Measurements from ENCODE around the gene RPA1.

RPA1 gene

DNA sequence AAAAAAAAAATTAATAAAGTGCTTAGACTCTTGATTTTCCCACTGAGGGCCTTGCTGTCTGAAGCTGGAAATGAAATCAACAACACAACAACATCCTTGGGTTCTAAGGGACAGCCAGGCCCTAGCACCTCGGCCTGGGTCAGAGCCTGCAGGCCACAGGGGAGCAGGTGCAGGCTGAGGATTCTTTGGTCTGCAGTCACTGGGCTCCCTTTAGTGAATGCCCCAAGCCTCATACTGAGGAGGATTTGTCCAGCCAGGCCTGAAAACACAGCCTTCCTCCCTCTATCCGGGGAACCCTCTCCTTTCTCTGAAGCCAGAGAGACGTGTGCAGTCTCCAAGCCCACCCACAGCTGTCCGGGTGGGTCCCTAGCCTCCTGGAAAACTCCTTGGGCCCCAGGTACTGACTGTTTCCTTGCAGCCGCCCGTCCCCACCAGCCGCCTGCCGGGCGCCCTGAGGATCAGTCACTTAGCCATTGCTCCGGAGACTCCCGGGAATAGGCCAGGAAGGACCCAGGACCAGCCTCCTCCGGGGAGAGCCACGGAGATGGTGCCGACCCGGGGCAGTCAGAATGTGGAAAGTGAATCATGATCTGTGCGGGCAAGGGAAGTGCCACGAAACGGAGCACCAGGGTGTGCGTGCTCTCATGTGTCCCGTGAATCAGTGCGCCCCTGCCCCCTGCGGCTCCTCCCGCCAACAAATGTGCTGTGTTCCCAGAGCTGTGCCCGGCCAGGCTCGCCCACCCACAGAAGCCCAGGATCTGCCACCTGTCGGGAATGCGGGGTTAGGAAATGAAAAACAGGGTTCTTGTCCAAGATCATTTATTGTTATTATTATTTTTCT, 104.3 kb downstream of the RPA1 start:
- H3K27ac Mint-ChIP-seq: no peak overlapping the region
- H3K27me3 Mint-ChIP-seq: no peaks in the 10 kb centered on the region
- no peaks in the 10 kb centered on the region for H3K36me3 Mint-ChIP-seq
- H3K4me3 Mint-ChIP-seq: no peak overlapping the region
- H3K4me1 Mint-ChIP-seq: no peaks in the 10 kb centered on the region
- no peaks in the 10 kb centered on the region for H3K9me3 Mint-ChIP-seq

- Mint-ChIP-seq H3K4me1 (no peaks in the 10 kb centered on the region), H3K9me3 (no peaks in the 10 kb centered on the region), H3K27ac (no peak overlapping the region), H3K4me3 (no peak overlapping the region), H3K36me3 (no peaks in the 10 kb centered on the region), H3K27me3 (no peaks in the 10 kb centered on the region)
Measured at GRCh38 chr17:1934901-1935300, 105.1 kb downstream of the RPA1 start.

GRCh38 chr17:1936766-1937165, 107.0 kb downstream of the RPA1 start:
- no peak overlapping the region for H3K4me3 Mint-ChIP-seq
- H3K4me1 Mint-ChIP-seq: no peaks in the 10 kb centered on the region
- H3K9me3 Mint-ChIP-seq: no peaks in the 10 kb centered on the region
- no peak overlapping the region for H3K27ac Mint-ChIP-seq
- no peaks in the 10 kb centered on the region for H3K36me3 Mint-ChIP-seq
- no peaks in the 10 kb centered on the region for H3K27me3 Mint-ChIP-seq

DNA sequence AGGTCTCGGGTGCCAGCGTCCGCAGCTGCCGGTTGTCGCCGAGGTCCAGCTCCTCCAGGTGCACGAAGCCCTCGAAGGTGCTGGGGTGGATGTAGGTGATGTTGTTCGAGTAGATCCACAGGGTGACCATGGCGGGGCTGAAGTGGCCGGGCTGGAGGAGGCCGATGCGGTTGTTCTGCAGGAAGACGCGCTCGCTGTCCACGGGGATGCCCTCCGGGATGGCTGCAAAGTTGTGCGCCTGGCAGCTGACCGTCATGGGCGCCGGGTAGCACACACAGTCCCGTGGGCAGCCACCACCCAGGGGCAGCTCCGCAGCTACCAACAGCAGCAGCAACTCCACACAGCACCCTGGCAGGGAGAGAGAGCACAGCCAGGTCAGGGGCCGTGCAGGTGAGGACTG, 107.7 kb downstream of the RPA1 start:
- H3K9me3 Mint-ChIP-seq: no peaks in the 10 kb centered on the region
- H3K27ac Mint-ChIP-seq: no peak overlapping the region
- H3K36me3 Mint-ChIP-seq: no peaks in the 10 kb centered on the region
- no peaks in the 10 kb centered on the region for H3K4me1 Mint-ChIP-seq
- H3K27me3 Mint-ChIP-seq: no peaks in the 10 kb centered on the region
- no peak overlapping the region for H3K4me3 Mint-ChIP-seq

GRCh38 chr17:1939981-1940809, 110.4 kb downstream of the RPA1 start:
- Mint-ChIP-seq H3K27ac (no peak overlapping the region), H3K9me3 (no peaks in the 10 kb centered on the region), H3K27me3 (no peaks in the 10 kb centered on the region), H3K4me1 (no peaks in the 10 kb centered on the region), H3K4me3 (no peak overlapping the region), H3K36me3 (no peaks in the 10 kb centered on the region)

GRCh38 chr17:1940810-1941185, 111.0 kb downstream of the RPA1 start:
- Mint-ChIP-seq H3K27me3 (no peaks in the 10 kb centered on the region), H3K4me3 (no peak overlapping the region), H3K4me1 (no peaks in the 10 kb centered on the region), H3K27ac (peak overlapping the region; percentile 4), H3K9me3 (no peaks in the 10 kb centered on the region), H3K36me3 (no peaks in the 10 kb centered on the region)

DNA sequence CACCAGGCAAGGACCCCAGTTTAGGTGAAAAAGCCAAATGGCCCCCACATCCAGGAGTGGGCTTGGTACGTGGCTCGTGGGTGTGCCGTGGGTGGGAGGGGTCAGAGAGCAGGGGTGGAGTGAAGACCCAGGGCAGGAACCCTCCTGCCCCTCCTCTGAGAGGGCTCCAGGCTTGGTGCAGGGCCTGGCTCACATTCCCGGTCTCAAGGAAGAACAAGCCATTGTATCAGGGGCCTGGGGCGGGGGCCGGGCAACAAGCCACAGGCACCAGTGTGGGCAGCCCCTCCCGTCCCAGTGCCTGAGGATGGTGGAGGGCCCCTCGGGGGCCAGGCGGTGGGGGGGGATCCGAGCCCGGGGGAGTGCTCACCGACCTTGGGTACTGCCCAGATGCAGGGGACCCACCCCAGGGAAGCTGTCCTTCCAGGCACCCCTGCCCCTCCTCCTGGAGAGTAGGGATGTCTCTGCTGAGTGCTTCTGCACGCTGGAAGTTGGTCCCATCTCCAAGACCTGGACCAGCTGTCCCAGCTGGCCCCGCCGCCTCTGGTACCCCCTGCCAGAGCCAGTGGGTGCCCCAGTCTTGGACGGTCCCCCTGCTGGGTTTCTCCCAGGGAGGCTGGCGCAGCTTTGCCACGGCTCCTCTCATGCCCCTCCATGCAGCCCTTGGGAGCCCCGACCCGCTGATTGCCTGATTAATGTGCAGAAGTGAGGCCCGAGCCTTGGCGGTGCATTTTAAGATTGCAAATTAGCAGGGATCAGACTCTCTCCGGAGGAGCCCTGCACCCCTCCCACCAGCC, 111.7 kb downstream of the RPA1 start:
- Mint-ChIP-seq H3K27me3 (no peaks in the 10 kb centered on the region), H3K36me3 (no peaks in the 10 kb centered on the region), H3K4me3 (no peak overlapping the region), H3K9me3 (no peaks in the 10 kb centered on the region), H3K4me1 (no peaks in the 10 kb centered on the region), H3K27ac (no peak overlapping the region)

GRCh38 chr17:1942066-1942365, 112.2 kb downstream of the RPA1 start:
- H3K9me3 Mint-ChIP-seq: no peaks in the 10 kb centered on the region
- H3K36me3 Mint-ChIP-seq: no peaks in the 10 kb centered on the region
- H3K4me1 Mint-ChIP-seq: no peaks in the 10 kb centered on the region
- H3K27ac Mint-ChIP-seq: no peak overlapping the region
- no peak overlapping the region for H3K4me3 Mint-ChIP-seq
- no peaks in the 10 kb centered on the region for H3K27me3 Mint-ChIP-seq

DNA sequence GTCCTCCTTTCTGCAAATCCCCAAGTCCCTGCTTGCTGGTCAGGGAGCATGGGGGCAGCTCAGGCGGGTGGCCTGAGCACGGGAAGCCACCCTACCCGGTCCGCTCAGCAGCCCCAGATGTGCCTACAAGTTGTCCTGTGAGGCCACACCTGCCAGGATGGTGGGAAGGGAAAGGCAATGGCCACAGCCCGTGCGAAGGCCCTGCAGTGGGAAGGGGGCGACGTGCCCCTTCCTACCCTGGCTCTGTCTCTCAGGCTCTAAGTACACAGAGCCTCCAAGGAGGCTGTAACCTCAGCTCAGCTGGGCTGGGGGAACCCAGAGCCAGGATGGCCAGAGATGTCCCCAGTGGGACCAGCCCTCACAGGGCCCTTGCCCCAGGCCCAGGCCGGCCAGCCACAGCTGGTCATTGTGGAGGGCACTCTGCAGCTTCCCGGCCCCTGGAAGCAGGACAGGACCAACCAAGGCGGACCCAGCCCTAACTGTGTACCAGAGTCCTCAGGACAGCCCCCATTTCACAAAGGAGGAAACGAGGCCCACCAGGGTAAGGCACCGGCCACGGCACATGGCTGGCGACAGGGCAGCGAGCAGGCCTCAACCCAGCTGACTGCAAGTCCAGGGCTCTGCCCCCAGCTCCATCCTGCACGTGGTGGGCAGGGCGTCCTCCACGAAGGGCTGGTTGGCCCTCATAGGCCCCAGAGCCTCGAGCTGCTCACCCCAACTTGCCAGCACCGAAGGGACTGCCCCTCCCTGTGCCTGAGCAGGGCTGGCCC, 113.0 kb downstream of the RPA1 start:
- H3K27ac Mint-ChIP-seq: no peak overlapping the region
- no peak overlapping the region for H3K4me3 Mint-ChIP-seq
- H3K27me3 Mint-ChIP-seq: no peaks in the 10 kb centered on the region
- no peaks in the 10 kb centered on the region for H3K9me3 Mint-ChIP-seq
- H3K36me3 Mint-ChIP-seq: no peaks in the 10 kb centered on the region
- H3K4me1 Mint-ChIP-seq: no peaks in the 10 kb centered on the region

DNA sequence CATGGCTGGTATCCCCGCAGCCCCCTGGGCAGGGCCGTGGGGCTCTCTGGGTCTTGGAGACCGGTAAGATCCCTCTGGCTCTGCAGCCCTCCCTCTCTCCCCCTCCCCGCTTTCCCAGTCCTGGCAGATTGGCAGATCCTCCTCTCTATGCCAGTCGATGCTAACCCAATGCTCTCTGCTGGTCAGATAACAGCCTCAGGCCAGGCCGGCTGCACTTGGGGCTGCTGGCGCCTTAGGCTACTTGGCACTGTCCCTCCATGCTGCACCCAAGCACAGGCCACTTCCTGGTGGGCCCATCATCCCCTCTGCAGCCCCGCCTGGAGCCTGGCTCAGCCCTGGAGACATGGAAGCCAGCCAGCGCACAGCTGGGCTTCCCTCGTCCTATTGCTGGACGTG, 113.6 kb downstream of the RPA1 start:
- Mint-ChIP-seq H3K4me1 (no peaks in the 10 kb centered on the region), H3K27ac (no peak overlapping the region), H3K36me3 (no peaks in the 10 kb centered on the region), H3K9me3 (no peaks in the 10 kb centered on the region), H3K27me3 (no peaks in the 10 kb centered on the region), H3K4me3 (no peak overlapping the region)

DNA sequence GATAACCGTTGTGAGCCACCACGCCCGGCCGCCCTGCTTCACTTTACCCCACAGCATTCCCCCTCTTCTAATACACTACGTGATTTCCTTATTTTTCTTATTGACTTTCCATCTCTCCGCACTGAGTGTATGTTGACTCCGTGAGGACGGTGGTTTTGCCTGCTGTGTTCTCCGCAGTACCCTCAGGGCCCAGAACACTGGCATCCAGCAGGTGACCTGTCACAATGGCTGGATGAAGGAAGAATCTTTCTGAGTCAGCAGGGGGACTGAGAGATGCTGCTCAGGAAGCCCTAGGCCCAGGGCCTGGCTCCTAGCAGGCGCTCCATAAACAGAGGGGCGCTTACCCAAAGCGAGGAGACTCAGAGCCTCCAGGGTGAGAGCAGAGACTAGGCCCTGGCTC, 115.8 kb downstream of the RPA1 start:
- no peaks in the 10 kb centered on the region for H3K27me3 Mint-ChIP-seq
- H3K36me3 Mint-ChIP-seq: no peaks in the 10 kb centered on the region
- no peak overlapping the region for H3K4me3 Mint-ChIP-seq
- H3K27ac Mint-ChIP-seq: no peak overlapping the region
- no peaks in the 10 kb centered on the region for H3K4me1 Mint-ChIP-seq
- no peaks in the 10 kb centered on the region for H3K9me3 Mint-ChIP-seq

- H3K36me3 Mint-ChIP-seq: no peaks in the 10 kb centered on the region
- H3K27ac Mint-ChIP-seq: no peak overlapping the region
- H3K4me1 Mint-ChIP-seq: no peaks in the 10 kb centered on the region
- H3K9me3 Mint-ChIP-seq: no peaks in the 10 kb centered on the region
- no peak overlapping the region for H3K4me3 Mint-ChIP-seq
- H3K27me3 Mint-ChIP-seq: no peaks in the 10 kb centered on the region
Measured at GRCh38 chr17:1946021-1946932, 116.5 kb downstream of the RPA1 start.

DNA sequence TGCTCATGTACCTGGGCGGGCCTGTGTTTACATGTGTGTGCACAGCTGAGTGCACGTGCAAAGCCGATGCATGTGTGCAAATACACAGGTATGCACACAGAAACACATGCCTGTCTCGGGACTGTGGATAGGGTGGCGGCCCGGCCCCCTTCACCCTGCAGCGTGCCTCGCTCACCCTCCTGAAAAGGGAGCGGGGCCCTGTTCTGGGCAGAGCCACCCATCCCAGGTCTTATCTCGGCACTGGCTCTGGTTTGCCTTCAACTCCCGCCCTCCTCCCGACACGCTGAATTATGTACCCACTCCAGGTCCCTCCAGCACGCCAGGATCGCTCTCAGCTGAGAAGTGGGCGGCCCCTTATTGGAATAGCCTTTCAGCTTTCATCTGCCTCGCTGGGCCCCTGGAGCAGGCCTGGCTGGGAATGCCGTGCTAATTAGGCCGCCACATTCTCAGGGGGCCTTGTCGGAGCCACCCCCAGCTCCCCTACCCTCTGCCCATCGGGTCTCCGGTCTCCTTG, 117.5 kb downstream of the RPA1 start:
- Mint-ChIP-seq H3K4me1 (no peaks in the 10 kb centered on the region), H3K27ac (no peak overlapping the region), H3K36me3 (no peaks in the 10 kb centered on the region), H3K4me3 (no peak overlapping the region), H3K9me3 (no peaks in the 10 kb centered on the region), H3K27me3 (no peaks in the 10 kb centered on the region)

GRCh38 chr17:1947743-1948516, 118.1 kb downstream of the RPA1 start:
- H3K36me3 Mint-ChIP-seq: no peaks in the 10 kb centered on the region
- no peak overlapping the region for H3K27ac Mint-ChIP-seq
- H3K4me1 Mint-ChIP-seq: no peaks in the 10 kb centered on the region
- H3K9me3 Mint-ChIP-seq: no peaks in the 10 kb centered on the region
- H3K4me3 Mint-ChIP-seq: no peak overlapping the region
- no peaks in the 10 kb centered on the region for H3K27me3 Mint-ChIP-seq
